Activated CD4-positive, alpha-beta T cell treated with anti-CD3 and anti-CD28 coated beads for 4 hours (primary cell): ENCODE results near the gene PRDM15.

Source experiments
- DNase-seq, 2 donors: peaks; one replicate each; pipeline ENCODE4 v3.0.0-alpha.2; 2020

The PRDM15 gene

DNA sequence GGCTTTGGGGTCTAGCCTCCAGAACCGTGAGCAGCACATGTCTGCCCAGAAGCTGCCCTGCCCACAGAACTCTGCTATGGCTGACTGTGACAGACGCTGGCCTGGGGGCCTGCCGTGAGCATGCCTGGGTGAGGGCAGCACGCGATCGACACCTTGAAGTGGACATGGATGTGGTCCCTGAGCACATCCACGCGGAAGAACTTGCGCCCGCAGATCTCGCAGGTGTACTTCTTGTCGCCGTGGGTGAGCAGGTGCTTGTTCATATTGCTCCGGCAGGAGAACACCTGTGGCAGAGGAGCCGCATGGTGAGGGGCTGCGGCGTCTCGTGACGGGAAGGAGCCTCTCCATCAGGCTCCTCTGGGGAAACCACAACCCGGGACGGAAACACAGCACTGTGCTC is 56.0 kb downstream of the PRDM15 start:
- DNase-seq, result no peak

DNA sequence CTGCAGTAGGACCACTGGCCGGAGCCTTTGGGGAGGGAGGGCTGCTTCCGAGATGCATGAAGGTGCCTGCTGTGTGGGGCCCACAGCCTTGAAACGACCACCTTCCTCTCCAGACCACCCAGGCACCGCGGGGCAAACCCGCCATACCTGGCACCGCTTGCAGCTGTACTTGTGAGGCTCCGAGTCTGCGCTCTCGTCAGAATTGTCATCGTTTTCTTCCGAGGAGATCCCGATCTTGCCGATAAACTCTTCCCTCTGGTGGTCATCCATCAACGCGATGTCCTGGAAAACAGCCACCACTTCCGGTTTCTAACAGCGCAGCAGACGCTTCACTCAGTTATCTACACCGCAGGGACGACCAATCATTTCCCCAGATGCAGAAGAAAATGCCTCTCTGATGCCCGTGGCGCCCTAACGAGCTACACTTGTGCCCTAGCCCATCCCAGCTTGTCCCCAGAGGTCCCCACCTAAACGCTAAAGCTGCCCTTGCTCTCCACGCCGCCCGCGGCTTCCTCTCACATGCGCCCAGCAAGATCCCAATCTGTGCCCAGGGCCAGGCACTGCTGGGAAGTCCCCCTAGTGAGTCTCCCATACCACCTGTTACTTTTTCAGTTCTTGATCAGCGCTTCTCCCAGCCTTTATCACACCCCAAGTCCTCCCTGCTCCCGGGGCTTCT is 57.2 kb downstream of the PRDM15 start:
- DNase-seq, result no peak

DNA sequence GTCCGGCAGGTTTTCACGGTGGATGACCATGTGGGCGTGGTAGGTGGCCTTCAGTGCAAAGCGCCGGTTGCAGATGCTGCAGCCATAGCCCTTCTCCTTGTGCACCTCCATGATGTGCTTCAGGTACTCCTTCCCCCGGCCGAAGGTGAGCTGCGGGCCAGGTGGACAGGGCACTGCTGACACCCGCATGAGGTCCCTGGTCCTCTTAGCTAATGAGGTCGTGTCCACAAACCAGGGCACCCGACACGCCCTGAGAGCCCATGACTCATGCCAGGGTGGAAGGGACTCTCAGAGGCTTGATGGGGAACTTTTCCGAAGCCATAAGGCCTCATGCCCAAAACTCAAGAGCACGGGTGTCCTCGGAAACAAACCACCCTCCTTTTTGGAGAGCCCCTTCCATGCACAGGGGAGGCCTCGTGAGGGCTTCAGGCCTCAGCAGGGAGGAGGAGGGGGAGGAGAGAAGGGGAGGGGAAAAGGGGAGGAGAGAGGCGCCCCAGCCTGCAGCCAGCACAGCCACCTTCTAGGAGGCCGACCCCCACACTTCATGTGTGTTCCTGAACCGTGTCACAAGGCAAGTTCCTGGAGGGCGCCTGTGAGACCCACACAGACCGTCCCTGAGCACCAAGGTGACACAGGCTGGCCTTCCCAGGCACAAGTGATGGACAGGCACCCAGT is 57.9 kb downstream of the PRDM15 start:
- no peak for DNase-seq

DNA sequence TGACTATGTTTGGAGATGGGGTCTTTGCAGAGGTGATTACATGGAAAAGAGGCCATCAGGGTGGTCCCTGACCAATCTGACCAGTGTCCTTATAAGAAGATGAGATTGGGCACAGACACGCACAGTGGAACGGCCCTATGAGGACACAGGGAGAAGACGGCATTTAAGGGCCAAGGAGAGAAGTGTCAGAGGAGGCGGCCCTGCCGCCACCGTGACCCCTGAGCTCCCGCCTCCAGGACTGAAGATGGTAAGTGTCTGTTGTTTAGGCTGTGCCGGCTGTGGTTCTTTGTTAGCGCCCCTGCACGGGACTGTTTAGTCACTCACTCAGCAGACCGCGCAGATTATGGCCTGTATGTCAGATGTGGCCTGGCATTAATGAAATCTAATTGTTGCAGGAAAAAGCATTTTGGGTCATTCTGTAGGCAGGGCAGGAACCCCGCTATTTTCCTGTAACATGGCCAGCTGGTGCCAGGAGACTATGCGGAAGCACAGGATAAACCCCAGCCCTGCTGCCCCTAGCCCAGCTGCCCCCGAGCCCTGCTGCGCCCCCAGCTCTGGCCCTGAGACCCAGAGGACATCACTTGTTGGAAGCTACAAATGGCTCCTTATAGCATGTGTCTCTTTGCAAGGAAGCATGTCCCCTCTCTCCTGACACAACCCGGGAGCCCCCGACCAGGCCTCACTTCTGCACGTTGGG is 58.6 kb downstream of the PRDM15 start:
- no peak for DNase-seq

DNA sequence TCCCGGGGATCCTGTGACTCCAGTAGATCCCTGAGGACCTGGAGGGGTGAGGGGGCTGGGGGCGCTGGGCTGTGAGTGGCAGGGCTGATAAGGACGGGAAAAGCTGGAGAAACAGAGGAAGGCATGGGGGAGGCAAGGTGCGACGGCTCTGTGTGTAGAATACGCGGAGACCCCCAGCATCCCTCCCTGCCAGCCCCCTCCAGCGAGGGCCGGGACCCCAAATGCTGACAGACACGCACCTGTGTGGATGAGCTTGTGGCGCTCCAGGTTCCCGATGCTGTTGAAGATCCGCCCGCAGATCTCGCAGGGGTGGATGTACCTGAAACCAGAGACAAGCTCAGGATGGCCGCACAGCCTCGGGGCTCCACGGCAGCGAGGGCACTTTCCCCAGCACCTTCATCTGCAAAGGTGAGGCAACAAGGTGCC is 59.3 kb downstream of the PRDM15 start:
- no peak for DNase-seq

DNA sequence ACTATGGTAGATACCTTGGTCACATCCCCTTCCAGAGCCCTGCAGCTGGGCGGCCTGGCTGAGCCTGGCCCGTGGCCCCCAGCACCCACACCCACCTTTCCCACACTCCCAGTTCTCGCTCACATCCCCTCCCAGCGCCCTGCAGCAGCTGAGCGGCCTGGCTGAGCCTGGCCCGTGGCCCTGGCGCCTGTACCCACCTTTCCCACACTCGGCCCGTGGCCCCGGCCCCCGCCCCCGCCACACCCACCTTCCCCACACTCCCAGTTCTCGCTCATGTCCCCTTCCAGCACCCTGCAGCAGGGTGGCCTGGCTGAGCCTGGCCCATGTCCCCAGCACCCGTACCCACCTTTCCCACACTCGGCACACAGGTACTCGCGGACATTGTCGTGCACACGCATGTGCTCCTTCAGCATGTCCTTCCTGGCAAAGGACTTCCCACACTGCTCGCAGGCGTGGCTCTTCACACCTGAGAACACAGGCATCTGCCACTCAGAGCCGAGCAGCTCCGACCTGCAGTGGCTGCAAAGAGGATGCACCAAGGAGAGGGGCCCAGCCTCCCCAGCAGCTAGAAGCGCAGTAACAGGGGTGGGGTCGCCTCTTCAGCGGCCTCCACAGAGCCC is 59.8 kb downstream of the PRDM15 start:
- no peak for DNase-seq

DNA sequence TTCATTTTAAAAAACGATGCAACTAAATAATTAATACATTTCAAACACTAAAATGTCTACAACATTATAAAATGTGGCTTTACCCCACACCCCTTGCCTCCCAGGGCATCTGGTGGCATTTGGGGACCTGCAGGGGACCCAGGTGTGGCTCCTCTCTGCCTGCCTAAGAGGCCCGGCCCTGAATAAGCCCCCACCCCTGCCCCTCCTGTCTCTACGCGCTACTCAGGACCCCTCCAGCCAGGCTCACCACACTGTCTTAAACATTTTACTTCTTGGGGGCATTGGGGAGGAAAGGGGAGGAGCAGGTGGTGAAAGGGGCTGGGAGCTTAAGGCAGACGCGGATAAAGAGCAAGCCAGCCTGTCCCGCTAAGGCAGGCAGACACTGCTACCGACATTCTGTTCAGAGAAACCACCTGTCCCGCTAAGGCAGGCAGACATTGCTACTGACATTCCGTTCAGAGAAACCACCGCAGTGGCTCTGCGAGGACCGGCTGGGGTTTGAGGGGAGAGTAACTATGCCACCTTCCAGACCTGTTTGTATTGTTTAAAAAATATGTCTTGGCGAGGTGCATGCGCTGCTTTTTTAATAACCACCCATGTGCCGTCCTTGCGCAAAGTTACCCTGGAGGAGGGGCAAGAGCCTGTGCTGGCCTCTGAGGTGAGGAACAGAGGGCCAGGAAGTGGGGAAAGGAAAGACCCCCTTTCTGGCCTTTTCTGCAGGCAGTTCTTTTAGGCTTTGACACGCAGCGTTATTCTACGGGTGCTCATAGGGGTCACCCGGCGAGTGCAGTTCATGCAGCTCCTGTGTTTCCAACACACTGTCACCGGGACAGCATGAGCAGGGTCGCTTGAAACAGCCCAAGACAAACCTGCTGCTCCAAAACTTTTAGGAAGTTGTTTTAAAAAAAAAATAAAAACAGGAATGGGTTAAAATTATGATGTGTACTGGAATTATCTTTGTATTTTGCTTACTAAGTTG is 61.0 kb downstream of the PRDM15 start:
- DNase-seq, result no peak

DNA sequence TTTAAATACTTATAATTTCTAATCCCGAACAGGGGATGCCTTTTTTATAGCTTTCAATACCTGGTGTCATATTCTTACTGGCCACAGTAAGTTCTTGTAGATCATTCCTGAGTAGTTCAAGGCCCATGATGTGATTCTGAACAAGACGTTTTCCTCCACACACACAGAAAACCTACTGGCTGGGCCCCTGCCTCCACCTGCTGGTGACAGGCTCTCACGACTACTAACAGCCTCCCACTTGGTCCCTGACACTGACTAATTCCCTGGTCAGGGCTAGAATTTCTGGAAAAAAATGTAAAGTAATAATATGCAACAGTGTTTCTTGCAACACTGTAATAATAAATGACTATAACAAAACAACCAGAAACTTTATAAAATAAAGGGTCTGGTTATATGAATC is 61.9 kb downstream of the PRDM15 start:
- peak in 1 of 2 donors; percentile 14 for DNase-seq

DNA sequence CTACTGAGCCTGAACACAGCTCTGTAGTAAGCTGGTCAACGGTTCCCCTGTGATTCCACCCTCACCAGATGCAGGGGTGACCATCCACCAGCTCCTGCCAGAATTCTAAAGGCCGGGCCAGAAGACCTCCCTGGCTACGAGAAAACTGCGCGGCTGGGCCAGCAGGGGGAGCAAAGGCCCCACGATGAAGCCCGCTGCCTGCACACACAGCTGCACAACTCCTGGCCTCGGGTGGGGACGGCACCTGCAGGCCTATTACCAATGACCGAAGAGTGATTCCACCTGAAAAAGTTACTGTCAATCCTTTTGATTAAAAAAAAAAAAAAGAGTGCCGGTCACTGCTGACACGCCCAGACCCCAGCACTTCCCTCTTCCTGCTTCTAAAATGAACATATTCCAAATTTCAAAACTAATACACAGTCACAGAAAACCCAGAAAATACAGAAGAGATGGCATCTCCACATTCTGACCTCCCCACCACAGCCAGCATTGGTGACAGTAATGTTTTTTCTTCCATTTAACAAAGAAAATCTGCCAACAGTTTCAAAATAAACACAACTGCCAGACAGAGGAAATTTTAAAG is 62.5 kb downstream of the PRDM15 start:
- DNase-seq, result peak; percentile 53 to 55

DNA sequence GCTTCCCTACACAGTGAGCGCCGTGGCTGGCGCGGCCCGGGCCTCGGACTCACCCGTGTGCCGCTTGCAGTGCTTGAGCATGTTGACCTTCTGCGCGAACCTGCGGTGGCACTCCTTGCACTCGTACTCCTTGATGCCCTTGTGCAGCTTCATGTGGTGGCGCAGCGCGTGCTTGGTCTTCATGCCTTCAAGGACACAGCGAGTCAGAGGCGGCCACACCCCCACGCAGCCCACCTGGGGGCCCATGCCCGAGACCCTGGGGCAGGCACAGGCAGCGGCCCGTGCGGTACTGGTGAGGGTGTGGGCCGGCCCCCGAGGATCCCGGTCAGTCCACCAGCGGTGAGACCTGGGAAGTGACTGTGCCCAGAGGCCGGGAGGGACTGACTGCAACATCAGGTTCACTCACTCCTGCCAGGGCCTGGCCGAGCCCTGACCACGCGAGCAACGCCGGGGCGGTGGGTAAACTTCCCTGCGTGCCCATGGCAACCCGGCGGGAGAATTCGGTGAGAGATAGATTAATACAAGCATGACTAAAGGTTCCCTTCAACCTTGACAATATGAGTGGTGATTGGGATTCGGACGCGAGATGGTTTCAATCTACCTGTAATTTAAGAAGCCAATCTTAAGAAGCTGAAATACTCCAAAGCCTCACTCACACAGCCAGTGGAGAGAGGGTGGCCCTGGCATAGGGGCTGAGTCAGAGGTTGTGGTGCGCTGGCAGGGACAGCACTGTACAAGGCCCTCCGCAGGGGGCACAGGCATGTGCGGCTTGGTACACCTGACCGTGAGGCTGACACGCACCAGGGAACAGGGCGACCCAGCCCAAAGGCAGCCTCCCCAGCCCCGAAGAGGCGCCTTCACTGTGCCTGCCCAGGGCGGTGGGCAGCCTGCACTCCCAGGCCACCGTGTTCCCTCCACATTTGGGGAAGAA is 63.2 kb downstream of the PRDM15 start:
- no peak for DNase-seq

DNA sequence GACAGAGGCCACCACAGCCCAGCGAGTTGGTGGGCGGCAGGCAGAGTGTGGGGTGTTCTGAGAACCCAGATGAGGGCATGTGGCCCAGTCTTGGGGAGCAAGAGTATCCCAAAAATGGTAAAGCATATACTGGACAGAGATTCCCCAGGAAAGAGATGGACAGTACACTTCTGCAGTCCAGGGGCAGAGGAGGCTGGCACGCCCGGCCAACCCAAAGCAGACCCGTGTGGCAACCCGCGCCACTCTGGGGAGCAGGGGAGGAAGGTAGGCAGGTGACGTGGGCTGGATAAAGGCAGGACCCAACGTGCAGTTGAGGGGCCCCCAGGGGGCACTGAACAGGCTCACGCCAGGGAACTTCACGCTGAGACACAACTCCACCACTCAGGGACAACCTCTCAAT is 65.9 kb downstream of the PRDM15 start:
- DNase-seq, result no peak

DNA sequence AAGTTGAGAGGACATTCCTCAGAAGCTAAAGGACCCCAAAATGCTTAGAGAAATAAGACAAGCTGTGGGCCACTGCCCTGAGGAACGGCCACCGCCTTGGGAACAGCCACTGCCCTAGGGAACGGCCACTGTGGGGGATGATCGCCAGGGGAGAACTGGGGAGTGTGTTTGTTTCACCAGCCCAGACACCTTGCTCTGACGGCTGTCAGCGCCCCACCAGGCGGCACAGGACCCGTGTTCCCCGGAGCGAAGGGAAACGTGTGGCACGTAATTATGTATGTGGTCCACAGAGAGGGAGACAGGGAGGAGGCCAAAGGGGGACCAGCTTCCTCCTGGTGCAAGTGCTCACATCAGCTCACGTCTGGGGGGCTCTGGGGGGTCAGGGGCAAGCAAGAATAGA is 66.5 kb downstream of the PRDM15 start:
- DNase-seq, result no peak

DNA sequence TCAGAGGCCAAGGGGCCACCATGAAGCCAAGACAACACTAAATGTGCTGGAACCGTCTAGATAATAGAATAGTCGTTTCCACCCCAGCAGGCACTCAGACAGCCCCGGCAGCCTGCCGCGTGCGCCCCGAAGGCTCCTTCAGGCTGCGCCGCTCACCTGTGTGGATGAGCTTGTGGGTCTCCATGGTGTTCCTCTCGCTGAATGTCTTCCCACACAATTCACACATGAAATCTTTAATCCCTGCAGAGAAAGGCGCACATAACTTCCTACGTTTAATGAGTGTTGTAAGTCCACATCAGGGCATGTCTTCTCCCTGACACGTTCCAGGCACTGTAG is 68.6 kb downstream of the PRDM15 start:
- no peak for DNase-seq

DNA sequence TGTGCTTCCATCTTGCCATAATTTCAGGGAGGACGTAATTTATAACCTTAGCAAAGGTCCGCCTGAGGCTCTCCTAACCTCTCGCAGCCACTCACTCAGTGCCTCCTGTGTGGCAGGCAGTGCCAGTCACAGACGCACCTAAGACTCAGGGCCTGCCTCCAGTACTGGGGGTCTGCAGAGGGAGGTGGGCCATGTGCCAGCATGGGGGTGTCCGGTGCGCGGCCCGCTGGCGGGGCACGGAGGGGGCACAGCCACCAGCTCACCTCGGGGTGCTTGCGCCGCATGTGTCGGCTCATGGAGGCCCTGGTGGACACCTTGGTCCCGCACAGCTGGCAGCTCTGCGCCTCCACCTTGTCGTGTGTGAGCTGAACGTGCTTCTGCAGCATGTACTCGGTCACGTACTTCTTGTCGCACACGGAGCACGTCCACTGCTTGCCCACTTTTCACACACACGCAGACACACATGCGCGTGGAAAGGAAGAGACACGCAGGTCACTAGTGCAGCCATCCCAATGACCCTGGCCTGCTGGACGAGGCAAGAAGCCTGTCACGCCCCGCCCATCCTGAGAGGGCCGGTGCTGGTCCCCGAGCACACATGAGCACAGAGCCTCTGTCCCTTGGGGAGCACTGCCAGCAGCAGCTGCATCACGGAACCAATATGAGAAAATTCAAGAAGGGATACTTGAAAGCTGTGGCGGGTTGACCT is 69.1 kb downstream of the PRDM15 start:
- DNase-seq, result no peak

DNA sequence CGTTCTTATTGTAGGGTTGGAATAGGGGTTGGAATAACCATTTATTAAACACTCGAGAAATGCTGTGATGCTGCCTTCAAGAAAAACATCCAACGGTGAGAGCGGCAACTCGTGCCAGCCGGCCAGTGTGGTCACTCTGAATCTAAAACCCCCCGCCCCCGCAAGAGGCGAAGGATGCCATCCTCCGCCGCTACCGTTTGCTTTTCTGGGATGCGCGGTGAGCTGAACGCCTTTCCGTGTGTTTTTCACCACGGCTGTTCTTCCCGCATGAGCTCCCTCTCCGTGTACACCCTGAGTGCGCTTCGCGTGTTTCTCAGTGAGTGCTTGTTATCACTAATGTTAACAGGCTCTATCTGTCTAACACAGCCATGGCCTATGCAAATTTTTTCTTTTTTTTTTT is 70.3 kb downstream of the PRDM15 start:
- no peak for DNase-seq

DNA sequence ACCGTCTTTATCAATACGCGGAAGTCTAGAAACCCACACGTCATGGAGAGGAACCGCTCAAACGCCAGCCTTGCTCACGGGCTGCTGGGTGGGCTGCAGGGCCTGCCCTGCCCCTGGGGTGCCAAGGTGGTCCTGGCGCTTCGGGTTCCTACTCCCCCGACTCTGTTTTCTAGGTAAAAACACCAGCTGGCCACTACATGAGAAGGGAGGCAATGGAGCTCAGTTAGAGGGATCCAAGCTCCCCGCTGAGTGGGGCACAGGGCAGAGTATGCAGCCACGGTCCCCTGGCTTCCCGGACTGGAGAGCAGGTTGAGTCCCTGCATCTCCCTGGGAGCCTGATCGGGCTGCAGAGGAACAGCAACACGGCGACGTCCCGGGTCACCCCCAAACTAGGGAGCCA is 71.0 kb downstream of the PRDM15 start:
- DNase-seq, result no peak

DNA sequence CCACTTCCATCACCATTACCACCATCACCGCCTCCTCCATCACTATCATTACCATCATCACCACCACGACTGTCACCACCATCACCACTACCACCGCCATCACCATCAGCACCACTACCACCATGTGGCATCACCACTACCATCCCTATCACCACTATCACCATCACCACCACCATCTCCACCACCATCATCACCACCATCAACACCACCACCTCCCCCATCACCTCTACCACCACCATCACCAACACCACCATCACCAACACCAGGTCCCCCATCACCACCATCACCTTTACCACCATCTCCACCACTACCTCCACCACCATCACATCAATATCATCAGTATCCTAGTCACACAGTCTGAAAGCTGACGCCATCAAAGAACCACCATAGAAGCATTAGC is 72.4 kb downstream of the PRDM15 start:
- no peak for DNase-seq

DNA sequence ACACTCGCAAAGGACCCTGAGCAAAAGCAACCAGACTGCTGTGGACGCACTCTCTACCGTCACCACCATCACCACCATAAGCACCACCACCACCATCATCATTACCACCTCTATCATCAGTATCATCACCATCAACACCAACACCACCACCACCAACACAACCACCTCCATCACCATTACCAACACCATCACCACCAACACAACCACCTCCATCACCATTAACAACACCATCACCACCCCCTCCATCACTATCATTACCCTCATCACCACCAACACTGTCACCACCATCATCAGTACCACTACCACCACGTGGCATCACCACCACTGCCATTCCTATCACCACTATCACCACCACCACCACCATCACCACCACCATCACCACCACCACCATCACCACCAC is 73.5 kb downstream of the PRDM15 start:
- no peak for DNase-seq

DNA sequence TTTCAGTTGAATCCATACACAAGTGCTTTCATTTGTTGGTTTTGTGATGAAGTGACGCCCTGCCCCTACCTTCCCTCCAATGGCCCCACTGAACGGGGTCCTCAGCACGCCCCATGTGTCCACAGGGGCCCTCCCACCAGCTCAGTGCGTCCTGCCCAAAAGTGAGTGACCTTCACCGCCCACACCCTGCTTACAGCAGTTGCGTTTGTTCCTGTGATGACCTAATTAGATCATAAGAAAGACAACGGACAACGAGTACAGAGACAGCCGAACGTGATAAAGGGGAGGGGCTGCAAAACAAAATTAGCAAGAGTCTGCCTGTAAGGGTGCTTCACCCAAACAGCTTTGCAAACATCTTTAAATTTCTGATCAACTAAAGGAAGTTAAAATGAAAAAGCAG is 74.1 kb downstream of the PRDM15 start:
- no peak for DNase-seq

DNA sequence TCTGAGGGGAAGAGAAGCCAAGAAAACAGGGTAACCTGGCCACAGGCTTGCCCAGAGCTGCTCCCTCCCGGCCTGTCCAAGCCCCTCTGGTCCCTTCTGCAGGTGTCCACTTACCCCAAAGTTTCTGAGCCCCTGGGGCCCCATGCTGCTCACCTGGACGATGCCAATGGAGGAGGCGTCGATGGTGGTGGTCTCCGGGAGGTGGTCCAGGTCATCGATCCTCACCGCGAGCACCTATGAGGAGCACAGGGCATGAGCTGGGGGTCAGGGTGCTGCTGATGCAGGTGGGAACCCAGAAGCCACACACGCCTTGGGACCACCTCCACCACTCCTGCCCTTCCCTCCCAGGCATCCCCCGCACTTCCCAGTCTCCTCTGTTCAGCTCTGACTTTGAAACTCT is 74.8 kb downstream of the PRDM15 start:
- no peak for DNase-seq

DNA sequence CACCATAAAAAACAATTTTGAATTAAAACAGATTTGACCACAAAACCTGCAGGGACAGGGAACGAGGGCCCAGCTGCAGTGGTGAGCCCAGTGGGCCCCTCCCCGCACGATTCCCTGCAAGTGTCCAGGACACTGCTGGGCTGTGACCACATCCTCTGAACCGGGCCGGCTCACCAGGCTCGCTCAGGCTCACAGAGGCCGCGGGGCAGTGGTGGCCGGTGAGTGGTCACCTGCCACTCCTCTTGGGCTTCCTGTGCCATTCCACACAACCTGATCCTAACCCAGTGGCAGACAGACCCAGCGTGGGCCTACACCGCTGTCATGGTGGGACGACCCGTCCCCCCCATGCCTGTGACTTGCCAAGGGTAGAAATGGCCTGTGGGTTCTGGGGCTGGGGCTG is 75.8 kb downstream of the PRDM15 start:
- no peak for DNase-seq
